Liver (tissue), 9 donors: ENCODE results near the gene CELA2A. TPM values are rescaled to one million over a fixed set of nuclear protein-coding genes. Genes with fewer than 3 reads are reported as not detected.
A peak's percentile ranks its signal among the peaks of the same experiment; 100 is the strongest.

ENCODE experiments used
- DNase-seq: peaks from one replicate; pipeline ENCODE4 v3.0.0-alpha.2; 2017; ENCODE audit warnings: low spot score
- H3K27ac ChIP-seq, 2 donors: one replicate each; pipeline ENCODE4 v1.7.0; 2013; ENCODE audit warnings: inconsistent platforms in 2 of 2, low read length in 2 of 2, control low read depth in 1 of 2, low read depth in 1 of 2, mild to moderate bottlenecking in 1 of 2
- H3K27me3 ChIP-seq, 4 donors: one replicate each; pipeline versions ENCODE4 v1.6.1 to v1.7.0; 2013; ENCODE audit warnings: low read length in 3 of 4, inconsistent platforms in 1 of 4, mild to moderate bottlenecking in 1 of 4, moderate library complexity in 1 of 4; ENCODE audit not compliant: control insufficient read depth in 4 of 4, insufficient read depth in 4 of 4
- H3K36me3 ChIP-seq, 4 donors: one replicate each; pipeline versions ENCODE4 v1.6.1 to v1.7.0; 2013; ENCODE audit warnings: low read length in 3 of 4, mild to moderate bottlenecking in 3 of 4, low read depth in 1 of 4, moderate library complexity in 1 of 4; ENCODE audit not compliant: control insufficient read depth in 4 of 4, insufficient read depth in 3 of 4
- H3K4me1 ChIP-seq, 4 donors: one replicate each; pipeline versions ENCODE4 v1.6.1 to v1.7.0; 2013; ENCODE audit warnings: low read length in 3 of 4, mild to moderate bottlenecking in 3 of 4, moderate library complexity in 1 of 4; ENCODE audit not compliant: control insufficient read depth in 4 of 4, insufficient read depth in 4 of 4
- H3K4me3 ChIP-seq, 3 donors: one replicate each; pipeline versions ENCODE4 v1.6.1 to v1.7.0; 2013; ENCODE audit warnings: low read length in 3 of 3, control low read depth in 1 of 3, low read depth in 1 of 3, mild to moderate bottlenecking in 1 of 3
- H3K9ac ChIP-seq, 2 donors: one replicate each; pipeline ENCODE4 v1.7.0; 2013; ENCODE audit warnings: low read length in 2 of 2, mild to moderate bottlenecking in 2 of 2, moderate library complexity in 2 of 2, control low read depth in 1 of 2, low read depth in 1 of 2
- H3K9me3 ChIP-seq, 4 donors: one replicate each; pipeline versions ENCODE4 v1.6.1 to v1.7.0; 2013; ENCODE audit warnings: low read length in 3 of 4; ENCODE audit not compliant: control insufficient read depth in 4 of 4
- EGR1 ChIP-seq, 2 donors: IDR thresholded peaks; 2 replicates each; pipeline ENCODE4 v1.6.1; 2016 to 2018; ENCODE audit warnings: antibody characterized with exemption in 2 of 2, low read depth in 2 of 2
- FOXA1 ChIP-seq: IDR thresholded peaks from 2 replicates; pipeline ENCODE4 v1.6.1; 2016; ENCODE audit warnings: antibody characterized with exemption
- FOXA2 ChIP-seq: IDR thresholded peaks from 2 replicates; pipeline ENCODE4 v1.6.1; 2016; ENCODE audit warnings: antibody characterized with exemption
- GABPA ChIP-seq, 2 donors: IDR thresholded peaks in 1 of 2; conservative IDR thresholded peaks in 1 of 2; 2 replicates each; pipeline ENCODE4 v1.6.1; 2016; ENCODE audit warnings: antibody characterized with exemption in 2 of 2, mild to moderate bottlenecking in 1 of 2, moderate library complexity in 1 of 2
- HNF4A ChIP-seq, 2 donors: conservative IDR thresholded peaks; 2 replicates each; pipeline ENCODE4 v1.6.1; 2016; ENCODE audit warnings: antibody characterized with exemption in 2 of 2, mild to moderate bottlenecking in 2 of 2
- HNF4G ChIP-seq: IDR thresholded peaks from 2 replicates; pipeline ENCODE4 v1.6.1; 2016; ENCODE audit warnings: antibody characterized with exemption
- JUND ChIP-seq, 2 donors: IDR thresholded peaks; 2 replicates each; pipeline ENCODE4 v1.6.1; 2016; ENCODE audit warnings: antibody characterized with exemption in 2 of 2
- NR2F2 ChIP-seq: IDR thresholded peaks from 2 replicates; pipeline ENCODE4 v1.6.1; 2016; ENCODE audit warnings: antibody characterized with exemption
- RAD21 ChIP-seq, 2 donors: IDR thresholded peaks; 2 replicates each; pipeline ENCODE4 v1.6.1; 2016; ENCODE audit warnings: antibody characterized with exemption in 2 of 2, mild to moderate bottlenecking in 2 of 2
- RXRA ChIP-seq, 2 donors: IDR thresholded peaks; 2 replicates each; pipeline ENCODE4 v1.6.1; 2017 to 2018; ENCODE audit warnings: antibody characterized with exemption in 2 of 2, mild to moderate bottlenecking in 1 of 2
- SP1 ChIP-seq: IDR thresholded peaks from 2 replicates; pipeline ENCODE4 v1.6.1; 2018; ENCODE audit warnings: antibody characterized with exemption, mild to moderate bottlenecking
- TAF1 ChIP-seq: conservative IDR thresholded peaks from 2 replicates; pipeline ENCODE4 v1.6.1; 2016; ENCODE audit warnings: antibody characterized with exemption, mild to moderate bottlenecking
- YY1 ChIP-seq: IDR thresholded peaks from 2 replicates; pipeline ENCODE4 v1.6.1; 2016; ENCODE audit warnings: antibody characterized with exemption, mild to moderate bottlenecking
- WGBS: extraction: QIAGEN DNeasy Blood & Tissue Kit; methylation state at CpG from one replicate; pipeline ENCODE4 v1.1.7; 2013; 5-methylcytosine and 5-hydroxymethylcytosine counted together
- polyA plus RNA-seq, 2 donors: library from polyadenylated mRNA; stranded (reverse) in 1 of 2; unstranded in 1 of 2; fragments of 200-250 nt in 1 of 2; fragments of >200 nt in 1 of 2; fragmentation: Nextera tagmentation in 1 of 2; extraction: Ambion mirVana in 1 of 2; gene quantifications; one replicate each; pipeline versions ENCODE4 v1.2.1 to v1.2.3, GENCODE V29; 2013 to 2015
- total RNA-seq, 2 donors: library from RNA; depleted of rRNA; stranded (reverse); fragments of >200 nt; gene quantifications; one replicate each; pipeline ENCODE4 v1.2.3, GENCODE V29; 2014
- TF ChIP-seq, protein P1 (sequence below): IDR thresholded peaks from 2 replicates; pipeline ENCODE4 v1.6.1; 2016; ENCODE audit warnings: antibody characterized with exemption, mild to moderate bottlenecking
- TF ChIP-seq, protein P2 (sequence below): IDR thresholded peaks from 2 replicates; pipeline ENCODE4 v1.6.1; 2016; ENCODE audit warnings: antibody characterized with exemption
- TF ChIP-seq, protein P3 (sequence below): IDR thresholded peaks from 2 replicates; pipeline ENCODE4 v1.6.1; 2016; ENCODE audit warnings: antibody characterized with exemption
- TF ChIP-seq, protein P4 (sequence below): IDR thresholded peaks from 2 replicates; pipeline ENCODE4 v1.6.1; 2016; ENCODE audit warnings: antibody characterized with exemption
- TF ChIP-seq, protein P5 (sequence below): fragments of 150-350 bp; IDR thresholded peaks from 2 replicates; pipeline ENCODE4 v1.5.1; 2017; ENCODE audit warnings: improper control_type of control experiment, low read depth, low read length; ENCODE audit not compliant: missing input control
- donor health status: healthy.
- donor health status: healthy.
- donor health status: healthy.
- donor health status: healthy.
- donor health status: healthy.

CELA2A gene
- total and polyA plus RNA-seq, 4 donors: not detected

DNA sequence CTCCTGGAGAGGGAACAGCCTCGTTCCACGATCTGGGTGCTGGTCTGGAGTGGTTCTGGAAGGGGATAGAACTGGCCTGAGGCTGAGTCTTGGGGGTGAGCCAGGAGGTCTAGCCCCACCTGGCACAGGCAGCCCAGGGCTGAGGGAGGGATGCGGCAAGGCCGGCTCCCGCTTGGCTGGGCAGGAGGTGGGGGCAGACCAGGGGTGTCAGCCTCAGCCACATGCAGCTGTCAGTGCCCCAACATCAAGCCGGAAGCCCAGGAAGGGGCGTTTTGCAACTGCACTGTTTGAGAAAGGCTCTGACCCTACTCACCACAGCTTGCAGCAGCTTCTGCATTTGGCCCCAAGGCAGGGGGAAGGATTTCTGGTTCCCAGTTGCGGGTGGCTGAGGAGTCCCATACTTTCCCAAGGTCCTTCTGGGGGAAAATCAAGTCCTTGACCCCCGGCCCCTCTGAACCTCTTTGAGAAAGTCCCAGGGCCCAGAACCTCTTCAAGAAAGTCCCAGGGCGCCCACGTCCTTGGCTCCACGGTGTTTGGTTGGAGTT is 44.9 kb upstream of the CELA2A start:
- H3K27ac ChIP-seq: peak overlapping the region; percentile 49 to 53
- no peaks in the 10 kb centered on the region for H3K27me3 ChIP-seq
- no peaks in the 10 kb centered on the region for H3K36me3 ChIP-seq
- no peak for DNase-seq
- H3K4me1 ChIP-seq: peaks cover 2 to 14% (median 8%) of the 10 kb centered on the region in 4 donors
- peak overlapping the region in 1 of 2 donors; percentile 17 for H3K9ac ChIP-seq
- H3K9me3 ChIP-seq: no peaks in the 10 kb centered on the region
- peak overlapping the region in 2 of 3 donors; percentile 5 to 89 for H3K4me3 ChIP-seq
- WGBS: 63% methylated on average over 12 of the region's 12 CpGs
- TF ChIP-seq, protein P1, sequence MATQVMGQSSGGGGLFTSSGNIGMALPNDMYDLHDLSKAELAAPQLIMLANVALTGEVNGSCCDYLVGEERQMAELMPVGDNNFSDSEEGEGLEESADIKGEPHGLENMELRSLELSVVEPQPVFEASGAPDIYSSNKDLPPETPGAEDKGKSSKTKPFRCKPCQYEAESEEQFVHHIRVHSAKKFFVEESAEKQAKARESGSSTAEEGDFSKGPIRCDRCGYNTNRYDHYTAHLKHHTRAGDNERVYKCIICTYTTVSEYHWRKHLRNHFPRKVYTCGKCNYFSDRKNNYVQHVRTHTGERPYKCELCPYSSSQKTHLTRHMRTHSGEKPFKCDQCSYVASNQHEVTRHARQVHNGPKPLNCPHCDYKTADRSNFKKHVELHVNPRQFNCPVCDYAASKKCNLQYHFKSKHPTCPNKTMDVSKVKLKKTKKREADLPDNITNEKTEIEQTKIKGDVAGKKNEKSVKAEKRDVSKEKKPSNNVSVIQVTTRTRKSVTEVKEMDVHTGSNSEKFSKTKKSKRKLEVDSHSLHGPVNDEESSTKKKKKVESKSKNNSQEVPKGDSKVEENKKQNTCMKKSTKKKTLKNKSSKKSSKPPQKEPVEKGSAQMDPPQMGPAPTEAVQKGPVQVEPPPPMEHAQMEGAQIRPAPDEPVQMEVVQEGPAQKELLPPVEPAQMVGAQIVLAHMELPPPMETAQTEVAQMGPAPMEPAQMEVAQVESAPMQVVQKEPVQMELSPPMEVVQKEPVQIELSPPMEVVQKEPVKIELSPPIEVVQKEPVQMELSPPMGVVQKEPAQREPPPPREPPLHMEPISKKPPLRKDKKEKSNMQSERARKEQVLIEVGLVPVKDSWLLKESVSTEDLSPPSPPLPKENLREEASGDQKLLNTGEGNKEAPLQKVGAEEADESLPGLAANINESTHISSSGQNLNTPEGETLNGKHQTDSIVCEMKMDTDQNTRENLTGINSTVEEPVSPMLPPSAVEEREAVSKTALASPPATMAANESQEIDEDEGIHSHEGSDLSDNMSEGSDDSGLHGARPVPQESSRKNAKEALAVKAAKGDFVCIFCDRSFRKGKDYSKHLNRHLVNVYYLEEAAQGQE: no peak
- TF ChIP-seq JUND (IDR thresholded peaks at IDR 0.05) (no peak), TAF1 (no peak), NR2F2 (no peak), RAD21 (IDR thresholded peaks at IDR 0.05) (no peak), HNF4G (no peak), HNF4A (conservative IDR thresholded peaks at IDR 0.05) (no peak), GABPA (IDR thresholded peaks at IDR 0.05 in 1 of 2, conservative IDR thresholded peaks at IDR 0.05 in 1 of 2) (no peak), RXRA (IDR thresholded peaks at IDR 0.05) (no peak), FOXA1 (no peak), EGR1 (IDR thresholded peaks at IDR 0.05; ENCODE audit: low read depth in 2 of 2) (no peak), SP1 (no peak), FOXA2 (no peak)
- TF ChIP-seq, protein P2, sequence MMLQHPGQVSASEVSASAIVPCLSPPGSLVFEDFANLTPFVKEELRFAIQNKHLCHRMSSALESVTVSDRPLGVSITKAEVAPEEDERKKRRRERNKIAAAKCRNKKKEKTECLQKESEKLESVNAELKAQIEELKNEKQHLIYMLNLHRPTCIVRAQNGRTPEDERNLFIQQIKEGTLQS: no peak
- TF ChIP-seq, protein P3, sequence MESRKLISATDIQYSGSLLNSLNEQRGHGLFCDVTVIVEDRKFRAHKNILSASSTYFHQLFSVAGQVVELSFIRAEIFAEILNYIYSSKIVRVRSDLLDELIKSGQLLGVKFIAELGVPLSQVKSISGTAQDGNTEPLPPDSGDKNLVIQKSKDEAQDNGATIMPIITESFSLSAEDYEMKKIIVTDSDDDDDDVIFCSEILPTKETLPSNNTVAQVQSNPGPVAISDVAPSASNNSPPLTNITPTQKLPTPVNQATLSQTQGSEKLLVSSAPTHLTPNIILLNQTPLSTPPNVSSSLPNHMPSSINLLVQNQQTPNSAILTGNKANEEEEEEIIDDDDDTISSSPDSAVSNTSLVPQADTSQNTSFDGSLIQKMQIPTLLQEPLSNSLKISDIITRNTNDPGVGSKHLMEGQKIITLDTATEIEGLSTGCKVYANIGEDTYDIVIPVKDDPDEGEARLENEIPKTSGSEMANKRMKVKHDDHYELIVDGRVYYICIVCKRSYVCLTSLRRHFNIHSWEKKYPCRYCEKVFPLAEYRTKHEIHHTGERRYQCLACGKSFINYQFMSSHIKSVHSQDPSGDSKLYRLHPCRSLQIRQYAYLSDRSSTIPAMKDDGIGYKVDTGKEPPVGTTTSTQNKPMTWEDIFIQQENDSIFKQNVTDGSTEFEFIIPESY: no peak

DNA sequence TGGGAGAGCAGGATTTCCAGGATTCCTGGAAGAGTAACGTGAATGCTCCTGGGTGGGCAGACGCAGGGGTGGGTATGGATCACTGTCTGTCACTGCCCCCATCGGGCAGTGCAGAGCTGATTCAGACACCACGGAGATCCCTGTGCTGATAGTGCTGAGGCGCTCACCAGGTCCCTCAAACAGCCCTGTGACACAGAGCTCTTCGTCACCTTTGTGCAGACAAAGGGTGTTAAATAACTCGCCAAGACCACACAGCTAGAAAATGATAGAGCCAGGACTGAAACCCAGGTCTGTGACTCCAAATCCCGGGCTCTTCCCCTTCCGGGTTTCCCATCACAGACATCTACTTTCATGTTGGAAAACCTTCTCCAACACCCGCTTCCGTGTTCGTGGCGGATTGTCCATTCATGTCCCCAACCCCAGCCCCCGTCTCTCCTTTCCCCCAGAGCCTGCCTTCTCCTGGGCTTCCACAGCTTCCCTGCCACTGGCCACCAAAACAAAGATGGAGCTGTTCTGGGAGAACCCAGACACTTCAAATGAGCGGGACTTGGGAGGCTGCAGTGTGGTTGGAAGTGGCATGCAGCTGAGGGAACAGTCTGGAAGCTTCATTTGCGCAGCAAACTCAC is 44.2 kb upstream of the CELA2A start:
- WGBS: 78% methylated on average over 16 of the region's 16 CpGs

More for the DNA sequence above, 44.2 kb upstream of the CELA2A start:
- no peak overlapping the region for H3K4me3 ChIP-seq
- no peaks in the 10 kb centered on the region for H3K36me3 ChIP-seq
- H3K9me3 ChIP-seq: no peaks in the 10 kb centered on the region
- H3K4me1 ChIP-seq: peaks cover 2 to 14% (median 8%) of the 10 kb centered on the region in 4 donors
- no peak for DNase-seq
- no peak overlapping the region for H3K27ac ChIP-seq
- peak overlapping the region in 1 of 2 donors; percentile 6 for H3K9ac ChIP-seq
- no peaks in the 10 kb centered on the region for H3K27me3 ChIP-seq
- TF ChIP-seq FOXA1 (no peak), EGR1 (IDR thresholded peaks at IDR 0.05; ENCODE audit: low read depth in 2 of 2) (no peak), TAF1 (no peak), RXRA (IDR thresholded peaks at IDR 0.05) (no peak), HNF4G (no peak), HNF4A (conservative IDR thresholded peaks at IDR 0.05) (no peak), RAD21 (IDR thresholded peaks at IDR 0.05) (no peak), YY1 (no peak), SP1 (no peak)
- TF ChIP-seq, protein P1: no peak
- TF ChIP-seq, protein P4, sequence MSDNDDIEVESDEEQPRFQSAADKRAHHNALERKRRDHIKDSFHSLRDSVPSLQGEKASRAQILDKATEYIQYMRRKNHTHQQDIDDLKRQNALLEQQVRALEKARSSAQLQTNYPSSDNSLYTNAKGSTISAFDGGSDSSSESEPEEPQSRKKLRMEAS: no peak
- TF ChIP-seq, protein P2: no peak
- TF ChIP-seq, protein P5, sequence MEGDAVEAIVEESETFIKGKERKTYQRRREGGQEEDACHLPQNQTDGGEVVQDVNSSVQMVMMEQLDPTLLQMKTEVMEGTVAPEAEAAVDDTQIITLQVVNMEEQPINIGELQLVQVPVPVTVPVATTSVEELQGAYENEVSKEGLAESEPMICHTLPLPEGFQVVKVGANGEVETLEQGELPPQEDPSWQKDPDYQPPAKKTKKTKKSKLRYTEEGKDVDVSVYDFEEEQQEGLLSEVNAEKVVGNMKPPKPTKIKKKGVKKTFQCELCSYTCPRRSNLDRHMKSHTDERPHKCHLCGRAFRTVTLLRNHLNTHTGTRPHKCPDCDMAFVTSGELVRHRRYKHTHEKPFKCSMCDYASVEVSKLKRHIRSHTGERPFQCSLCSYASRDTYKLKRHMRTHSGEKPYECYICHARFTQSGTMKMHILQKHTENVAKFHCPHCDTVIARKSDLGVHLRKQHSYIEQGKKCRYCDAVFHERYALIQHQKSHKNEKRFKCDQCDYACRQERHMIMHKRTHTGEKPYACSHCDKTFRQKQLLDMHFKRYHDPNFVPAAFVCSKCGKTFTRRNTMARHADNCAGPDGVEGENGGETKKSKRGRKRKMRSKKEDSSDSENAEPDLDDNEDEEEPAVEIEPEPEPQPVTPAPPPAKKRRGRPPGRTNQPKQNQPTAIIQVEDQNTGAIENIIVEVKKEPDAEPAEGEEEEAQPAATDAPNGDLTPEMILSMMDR: no peak
